ENCODE results near the gene CABLES1.

Gene CABLES1

GRCh38 chr18:23207191-23207955 lies 72.1 kb downstream of the CABLES1 start:
- Histone ChIP-seq H3K4me3 (no peak overlapping the region), H3K27ac (peak overlapping the region in 1 of 21 experiments; percentile 15)

- H3K27ac ChIP-seq, result peak overlapping the region in 1 of 21 experiments; percentile 20
- no peak overlapping the region for H3K4me3 ChIP-seq
Observed at GRCh38 chr18:23207994-23208393, 72.7 kb downstream of the CABLES1 start.

- Histone ChIP-seq H3K4me3 (no peak overlapping the region), H3K27ac (no peak overlapping the region)
Observed at GRCh38 chr18:23208600-23208999, 73.3 kb downstream of the CABLES1 start.

- Histone ChIP-seq H3K4me3 (no peak overlapping the region), H3K27ac (peak overlapping the region in 2 of 21 experiments; percentile 17 to 23)
Observed at GRCh38 chr18:23209031-23209430, 73.7 kb downstream of the CABLES1 start.

GRCh38 chr18:23209796-23210195 lies 74.5 kb downstream of the CABLES1 start:
- Histone ChIP-seq H3K27ac (peak overlapping the region in 2 of 21 experiments; percentile 17 to 23), H3K4me3 (no peak overlapping the region)

- peak overlapping the region in 2 of 21 experiments; percentile 49 to 66 for H3K27ac ChIP-seq
- H3K4me3 ChIP-seq, result no peak overlapping the region
Observed at GRCh38 chr18:23210526-23210925, 75.2 kb downstream of the CABLES1 start.

- H3K27ac ChIP-seq, result peak overlapping the region in 3 of 21 experiments; percentile 49 to 66 (median 53)
- H3K4me3 ChIP-seq, result no peak overlapping the region
Observed at GRCh38 chr18:23211146-23211545, 75.9 kb downstream of the CABLES1 start.

GRCh38 chr18:23212161-23212560 lies 76.9 kb downstream of the CABLES1 start:
- Histone ChIP-seq H3K27ac (peak overlapping the region in 2 of 21 experiments; percentile 2 to 47), H3K4me3 (no peak overlapping the region)

- Histone ChIP-seq H3K4me3 (no peak overlapping the region), H3K27ac (no peak overlapping the region)
Observed at GRCh38 chr18:23213200-23213599, 77.9 kb downstream of the CABLES1 start.

GRCh38 chr18:23217781-23218180 lies 82.5 kb downstream of the CABLES1 start:
- Histone ChIP-seq H3K27ac (no peak overlapping the region), H3K4me3 (no peak overlapping the region)

GRCh38 chr18:23220355-23220754 lies 85.1 kb downstream of the CABLES1 start:
- peak overlapping the region in 2 of 21 experiments; percentile 38 to 41 for H3K27ac ChIP-seq
- H3K4me3 ChIP-seq, result no peak overlapping the region

GRCh38 chr18:23223641-23224040 lies 88.4 kb downstream of the CABLES1 start:
- Histone ChIP-seq H3K4me3 (no peak overlapping the region), H3K27ac (peak overlapping the region in 1 of 21 experiments; percentile 19)

GRCh38 chr18:23225503-23225902 lies 90.2 kb downstream of the CABLES1 start:
- Histone ChIP-seq H3K27ac (peak overlapping the region in 8 of 21 experiments; percentile 12 to 63 (median 34)), H3K4me3 (no peak overlapping the region)

- Histone ChIP-seq H3K4me3 (no peak overlapping the region), H3K27ac (peak overlapping the region in 6 of 21 experiments; percentile 22 to 55 (median 46))
Observed at GRCh38 chr18:23226391-23226790, 91.1 kb downstream of the CABLES1 start.

- Histone ChIP-seq H3K4me3 (no peak overlapping the region), H3K27ac (peak overlapping the region in 8 of 21 experiments; percentile 4 to 85 (median 56))
Observed at GRCh38 chr18:23226930-23227725, 91.8 kb downstream of the CABLES1 start.

- no peak overlapping the region for H3K4me3 ChIP-seq
- H3K27ac ChIP-seq, result peak overlapping the region in 10 of 21 experiments; percentile 4 to 85 (median 54)
Observed at GRCh38 chr18:23227726-23228070, 92.4 kb downstream of the CABLES1 start.

GRCh38 chr18:23228102-23229061 lies 93.1 kb downstream of the CABLES1 start:
- Histone ChIP-seq H3K27ac (peak overlapping the region in 15 of 21 experiments; percentile 2 to 85 (median 50)), H3K4me3 (no peak overlapping the region)

GRCh38 chr18:23229472-23229871 lies 94.2 kb downstream of the CABLES1 start:
- Histone ChIP-seq H3K4me3 (no peak overlapping the region), H3K27ac (peak overlapping the region in 15 of 21 experiments; percentile 2 to 85 (median 46))

GRCh38 chr18:23230686-23231085 lies 95.4 kb downstream of the CABLES1 start:
- H3K4me3 ChIP-seq, result no peak overlapping the region
- H3K27ac ChIP-seq, result peak overlapping the region in 18 of 21 experiments; percentile 21 to 85 (median 66)
